H1 (cell line): ENCODE measurements around the gene DYDC2. TPM values are rescaled to one million over a fixed set of nuclear protein-coding genes. Genes with fewer than 3 reads are reported as not detected.
A peak's percentile ranks its signal among the peaks of the same experiment; 100 is the strongest.

Experiments used
- CTCF ChIA-PET: fragments of 300-600 bp; sonication (Branson Sonifier 250); formaldehyde crosslinking; loops from one replicate; lab custom pipeline; 2021; ENCODE audit not compliant: partially characterized antibody; lab: Charles Lee
- POLR2A ChIA-PET: fragments of 300-600 bp; sonication (Branson Sonifier 250); formaldehyde crosslinking; loops from one replicate; lab custom pipeline; 2021; ENCODE audit warnings: inconsistent platforms; ENCODE audit not compliant: partially characterized antibody; lab: Charles Lee
- DNase-seq, 2 experiments: peaks; one replicate each; pipeline versions ENCODE4 v3.0.0 to v3.0.0-alpha.2; 2010 to 2022; ENCODE audit warnings: low spot score in 2 of 2, low read depth in 1 of 2, mixed read lengths in 1 of 2
- FAIRE-seq: peaks from 2 replicates; lab custom pipeline; 2011; peaks lifted over from hg19 to GRCh38; lab: Jason Lieb, UNC
- H2AFZ ChIP-seq: 2 replicates; pipeline ENCODE4 v1.8.1; 2012; ENCODE audit warnings: low read length, inconsistent platforms
- H2AK5ac ChIP-seq: 2 replicates; pipeline ENCODE4 v1.6.1; 2013; ENCODE audit warnings: low read depth, low read length
- H2BK120ac ChIP-seq: replicated peaks from 2 replicates; pipeline ENCODE3; 2013; ENCODE audit warnings: low read depth, low read length, inconsistent platforms
- H2BK12ac ChIP-seq: 2 replicates; pipeline ENCODE4 v1.6.1; 2013; ENCODE audit warnings: low read depth, low read length
- H2BK15ac ChIP-seq: 2 replicates; pipeline ENCODE4 v1.6.1; 2013; ENCODE audit warnings: low read length
- H2BK20ac ChIP-seq: 2 replicates; pipeline ENCODE4 v1.6.1; 2013; ENCODE audit warnings: low read length
- H2BK5ac ChIP-seq: 2 replicates; pipeline ENCODE4 v1.6.1; 2013; ENCODE audit warnings: low read depth, low read length
- H3K14ac ChIP-seq: 2 replicates; pipeline ENCODE4 v1.6.1; 2013; ENCODE audit warnings: inconsistent platforms; ENCODE audit not compliant: insufficient read length
- H3K18ac ChIP-seq: 2 replicates; pipeline ENCODE4 v1.6.1; 2013; ENCODE audit warnings: low read length; ENCODE audit errors: extremely low read depth
- H3K23ac ChIP-seq: 2 replicates; pipeline ENCODE4 v1.6.1; 2013; ENCODE audit warnings: inconsistent platforms; ENCODE audit not compliant: insufficient read length
- H3K23me2 ChIP-seq: 2 replicates; pipeline ENCODE4 v1.6.1; 2013; ENCODE audit warnings: low read depth, low read length
- H3K27ac ChIP-seq: 2 replicates; pipeline ENCODE4 v1.6.1; 2011; ENCODE audit warnings: low read depth, low read length, inconsistent platforms
- H3K27me3 ChIP-seq, 4 experiments: replicated peaks in 1 of 4; 1 replicate in 1 of 4; 2 replicates in 3 of 4; pipeline versions ENCODE4 v1.6.1 to v1.8.1; 2011 to 2013; ENCODE audit warnings: low read length in 3 of 4, mild to moderate bottlenecking in 3 of 4, inconsistent platforms in 2 of 4, mixed read lengths in 2 of 4, moderate library complexity in 1 of 4; ENCODE audit not compliant: control insufficient read depth in 3 of 4, insufficient read depth in 3 of 4; ENCODE audit errors: extremely low read depth in 1 of 4
- H3K36me3 ChIP-seq, 4 experiments: 2 replicates each; pipeline versions ENCODE4 v1.6.1 to v1.8.1; 2011 to 2013; ENCODE audit warnings: mild to moderate bottlenecking in 4 of 4, low read length in 3 of 4, moderate library complexity in 2 of 4, control low read depth in 1 of 4, inconsistent platforms in 1 of 4; ENCODE audit not compliant: insufficient read depth in 4 of 4, control insufficient read depth in 2 of 4
- H3K4ac ChIP-seq: replicated peaks from 2 replicates; pipeline ENCODE3; 2013; ENCODE audit warnings: low read length, low read depth, mixed read lengths, inconsistent platforms; ENCODE audit not compliant: insufficient read length
- H3K4me1 ChIP-seq, 4 experiments: replicated peaks in 1 of 4; 1 replicate in 1 of 4; 2 replicates in 3 of 4; pipeline versions ENCODE4 v1.6.1 to v1.8.1; 2011 to 2013; ENCODE audit warnings: low read length in 3 of 4, inconsistent platforms in 2 of 4, mixed read lengths in 1 of 4; ENCODE audit not compliant: insufficient read depth in 4 of 4, control insufficient read depth in 3 of 4
- H3K4me2 ChIP-seq, 2 experiments: 2 replicates each; pipeline versions ENCODE4 v1.6.1 to v1.8.1; 2011 to 2013; ENCODE audit warnings: low read depth in 2 of 2, low read length in 2 of 2, control low read depth in 1 of 2, inconsistent platforms in 1 of 2, mild to moderate bottlenecking in 1 of 2; ENCODE audit not compliant: insufficient read depth in 1 of 2
- H3K4me3 ChIP-seq, 4 experiments: fragments of 200-600, 300-600 bp in 1 of 4; sonication (generic), shearing (Covaris generic), sonication (Bioruptor Twin) in 1 of 4; 2 replicates each; pipeline versions ENCODE4 v1.5.1 to v1.8.1; 2011 to 2016; ENCODE audit warnings: low read length in 4 of 4, low read depth in 3 of 4, control low read depth in 2 of 4, inconsistent platforms in 2 of 4, mild to moderate bottlenecking in 2 of 4, mixed read lengths in 1 of 4, moderate library complexity in 1 of 4; ENCODE audit not compliant: insufficient read depth in 2 of 4; ENCODE audit errors: extremely low read depth in 1 of 4
- H3K56ac ChIP-seq: replicated peaks from 2 replicates; pipeline ENCODE3; 2013; ENCODE audit warnings: low read depth, mild to moderate bottlenecking, mixed read lengths, low read length, inconsistent platforms; ENCODE audit not compliant: insufficient read length
- H3K79me1 ChIP-seq: 2 replicates; pipeline ENCODE4 v1.6.1; 2013; ENCODE audit warnings: low read depth, low read length, control low read depth
- H3K79me2 ChIP-seq, 2 experiments: 2 replicates each; pipeline versions ENCODE4 v1.6.1 to v1.8.1; 2012 to 2013; ENCODE audit warnings: low read length in 2 of 2, mild to moderate bottlenecking in 2 of 2, inconsistent platforms in 1 of 2; ENCODE audit not compliant: insufficient read depth in 2 of 2, control insufficient read depth in 1 of 2
- H3K9ac ChIP-seq, 4 experiments: replicated peaks in 1 of 4; 1 replicate in 1 of 4; 2 replicates in 3 of 4; pipeline versions ENCODE4 v1.6.1 to v1.8.1; 2011 to 2013; ENCODE audit warnings: low read depth in 3 of 4, low read length in 3 of 4, control low read depth in 2 of 4, mild to moderate bottlenecking in 2 of 4, moderate library complexity in 2 of 4, inconsistent platforms in 1 of 4; ENCODE audit errors: extremely low read depth in 1 of 4
- H3K9me3 ChIP-seq, 2 experiments: 2 replicates each; pipeline versions ENCODE4 v1.6.1 to v1.8.1; 2012 to 2013; ENCODE audit warnings: mild to moderate bottlenecking in 2 of 2, moderate library complexity in 2 of 2, control low read depth in 1 of 2, inconsistent platforms in 1 of 2, low read depth in 1 of 2, low read length in 1 of 2, mixed read lengths in 1 of 2; ENCODE audit not compliant: insufficient read depth in 2 of 2
- H4K20me1 ChIP-seq, 2 experiments: replicated peaks in 1 of 2; 2 replicates each; pipeline versions ENCODE3 to v1.8.1; 2011 to 2013; ENCODE audit warnings: inconsistent platforms in 2 of 2, low read length in 2 of 2, mild to moderate bottlenecking in 1 of 2; ENCODE audit not compliant: insufficient read depth in 2 of 2, control insufficient read depth in 1 of 2
- H4K5ac ChIP-seq: 2 replicates; pipeline ENCODE4 v1.6.1; 2013; ENCODE audit warnings: low read length, low read depth, mixed read lengths, inconsistent platforms; ENCODE audit not compliant: insufficient read length
- H4K8ac ChIP-seq: 2 replicates; pipeline ENCODE4 v1.8.0; 2013; ENCODE audit warnings: mild to moderate bottlenecking, moderate library complexity, low read length, inconsistent platforms; ENCODE audit not compliant: insufficient read depth; ENCODE audit errors: extremely low read depth
- H4K91ac ChIP-seq: replicated peaks from 2 replicates; pipeline ENCODE3; 2013; ENCODE audit warnings: low read length, mixed read lengths, inconsistent platforms; ENCODE audit not compliant: insufficient read length
- CEBPB ChIP-seq: IDR thresholded peaks from 2 replicates; pipeline ENCODE4 v1.6.1; 2012; ENCODE audit warnings: low read depth, low read length
- HDAC2 ChIP-seq, 2 experiments: fragments of 300-600 bp in 1 of 2; sonication (generic) in 1 of 2; IDR thresholded peaks; 2 replicates each; pipeline ENCODE4 v1.6.1; 2011 to 2012; ENCODE audit warnings: low read depth in 2 of 2, low read length in 2 of 2, mild to moderate bottlenecking in 2 of 2, moderate library complexity in 2 of 2, borderline replicate concordance in 1 of 2, inconsistent platforms in 1 of 2
- WGBS, 2 experiments: shearing (Covaris generic) in 1 of 2; methylation state at CpG; one replicate each; pipeline versions ENCODE4 v1.1.6 to v1.1.7; 2013 to 2015; ENCODE audit warnings: low lambda C conversion rate in 2 of 2, mixed read lengths in 2 of 2, inconsistent platforms in 1 of 2, low coverage in 1 of 2, missing lambda C conversion rate in 1 of 2; ENCODE audit not compliant: insufficient replicate concordance in 2 of 2, insufficient coverage in 1 of 2, insufficient read length in 1 of 2; ENCODE audit errors: extremely low coverage in 1 of 2, missing lambda C conversion rate in 1 of 2; 5-methylcytosine and 5-hydroxymethylcytosine counted together
- polyA plus RNA-seq, 7 experiments: library from polyadenylated mRNA; depleted of rRNA in 3 of 7; stranded (reverse) in 5 of 7; unstranded in 2 of 7; fragments of >200 nt in 5 of 7; fragments of 200-250 nt in 2 of 7; gene quantifications; 1 replicate in 5 of 7; 2 replicates in 1 of 7; 4 replicates in 1 of 7; pipeline versions ENCODE4 v1.2.1 to v1.2.3, GENCODE V29; 2011 to 2013; ENCODE audit warnings: missing spikeins in 2 of 7, mixed read lengths in 2 of 7
- total RNA-seq: library from RNA; stranded (reverse); fragmentation: NEBNext Ultra II Directional; extraction: Animal tissue kit (Norgen Biotek cat#: 25700); gene quantifications from 2 replicates; pipeline ENCODE4 v1.2.1, GENCODE V29; 2021

The DYDC2 gene
- total and polyA plus RNA-seq, 2 of the 8 experiments (the other 6 are each of a cell fraction or from before 2014, with no cell fraction given), result 1.5 to 5.2 TPM

GRCh38 chr10:80322158-80322557 is 34.4 kb upstream of the DYDC2 start:
- no peak overlapping the region for H4K91ac ChIP-seq
- H3K27me3 ChIP-seq, result no peaks in the 10 kb centered on the region
- H3K36me3 ChIP-seq, result no peaks in the 10 kb centered on the region
- WGBS, 2 experiments, result 92% methylated on average over 2 of the region's 2 CpGs; no CpG with 5 or more reads in 1 of the 2 experiments
- H2BK120ac ChIP-seq, result no peak overlapping the region
- POLR2A ChIA-PET, result no interaction called here
- no peak for FAIRE-seq
- H3K79me1 ChIP-seq, result no peaks in the 10 kb centered on the region
- no peak overlapping the region for H2BK20ac ChIP-seq
- no peak overlapping the region for H3K56ac ChIP-seq
- H3K4me3 ChIP-seq, result no peak overlapping the region
- no peak for TF ChIP-seq HDAC2 (IDR thresholded peaks at IDR 0.05; ENCODE audit: borderline replicate concordance in 1 of 2, low read depth in 2 of 2, low read length in 2 of 2)
- peak; percentile 53; the same call in 1 of the 2 replicates for TF ChIP-seq CEBPB
- no peak overlapping the region for H3K9ac ChIP-seq
- no peak overlapping the region for H2AK5ac ChIP-seq
- no peaks in the 10 kb centered on the region for H4K20me1 ChIP-seq
- H4K5ac ChIP-seq, result no peak overlapping the region
- no peak overlapping the region for H3K18ac ChIP-seq
- no peak overlapping the region for H2BK5ac ChIP-seq
- no peaks in the 10 kb centered on the region for H3K23me2 ChIP-seq
- CTCF ChIA-PET, result interaction anchor here (0.6 to 1.3 kb wide), 5 partner anchors 32 to 1247 kb away, joined by 3 to 4 read pairs (median 3); no protein-coding TSS in a partner anchor
- no peak overlapping the region for H2BK12ac ChIP-seq
- H3K14ac ChIP-seq, result no peak overlapping the region
- H3K4ac ChIP-seq, result no peak overlapping the region
- H3K23ac ChIP-seq, result no peak overlapping the region
- H2BK15ac ChIP-seq, result no peak overlapping the region
- no peaks in the 10 kb centered on the region for H3K4me1 ChIP-seq
- no peak overlapping the region for H2AFZ ChIP-seq
- no peak overlapping the region for H3K4me2 ChIP-seq
- H4K8ac ChIP-seq, result no peak overlapping the region
- no peak for DNase-seq
- no peaks in the 10 kb centered on the region for H3K9me3 ChIP-seq
- H3K27ac ChIP-seq, result no peak overlapping the region
- no peaks in the 10 kb centered on the region for H3K79me2 ChIP-seq
